ENCODE results near the gene SLC35C1.

- TF ChIP-seq CTCF (optimal IDR thresholded peaks at IDR 0.05 in 1 of 3, IDR thresholded peaks at IDR 0.05 in 1 of 3, conservative IDR thresholded peaks at IDR 0.05 in 1 of 3; ENCODE audit: extremely low read depth in 1 of 3, insufficient read depth in 2 of 3, low read length in 3 of 3), result no peak
- no peak for TF ChIP-seq EZH2 (IDR thresholded peaks at IDR 0.05; ENCODE audit: low read length)
Observed at GRCh38 chr11:45761659-45762058, 43.3 kb upstream of the SLC35C1 start.
